ENCODE measurements around the gene WFDC1. TPM values are rescaled to one million over a fixed set of nuclear protein-coding genes. Genes with fewer than 3 reads are reported as not detected.

WFDC1 gene
- total RNA-seq, 1 experiment from 2014 or later, result 0.05 TPM

GRCh38 chr16:84351630-84352029 lies 57.0 kb downstream of the WFDC1 start:
- DNase-seq (ENCODE audit: low read depth), result no peak

- no peak for DNase-seq (ENCODE audit: low read depth)
Measured at GRCh38 chr16:84354306-84354705, 59.6 kb downstream of the WFDC1 start.

GRCh38 chr16:84355149-84355548 lies 60.5 kb downstream of the WFDC1 start:
- DNase-seq (ENCODE audit: low read depth), result no peak

- DNase-seq (ENCODE audit: low read depth), result no peak
Measured at GRCh38 chr16:84356176-84356575, 61.5 kb downstream of the WFDC1 start.

- peak; percentile 88 for DNase-seq (ENCODE audit: low read depth)
Measured at GRCh38 chr16:84356591-84357116, 62.0 kb downstream of the WFDC1 start.

- DNase-seq (ENCODE audit: low read depth), result peak; percentile 88
Measured at GRCh38 chr16:84357191-84357651, 62.5 kb downstream of the WFDC1 start.

GRCh38 chr16:84358601-84359295 lies 64.1 kb downstream of the WFDC1 start:
- no peak for DNase-seq (ENCODE audit: low read depth)

- no peak for DNase-seq (ENCODE audit: low read depth)
Measured at GRCh38 chr16:84359326-84359725, 64.6 kb downstream of the WFDC1 start.

GRCh38 chr16:84360170-84360569 lies 65.5 kb downstream of the WFDC1 start:
- DNase-seq (ENCODE audit: low read depth), result peak; percentile 79

- no peak for DNase-seq (ENCODE audit: low read depth)
Measured at GRCh38 chr16:84360748-84361147, 66.1 kb downstream of the WFDC1 start.

- no peak for DNase-seq (ENCODE audit: low read depth)
Measured at GRCh38 chr16:84361546-84361945, 66.9 kb downstream of the WFDC1 start.

- no peak for DNase-seq (ENCODE audit: low read depth)
Measured at GRCh38 chr16:84362471-84362941, 67.8 kb downstream of the WFDC1 start.

- no peak for DNase-seq (ENCODE audit: low read depth)
Measured at GRCh38 chr16:84366208-84366607, 71.5 kb downstream of the WFDC1 start.

- DNase-seq (ENCODE audit: low read depth), result no peak
Measured at GRCh38 chr16:84367297-84367680, 72.6 kb downstream of the WFDC1 start.

GRCh38 chr16:84367750-84368307 lies 73.2 kb downstream of the WFDC1 start:
- no peak for DNase-seq (ENCODE audit: low read depth)

- no peak for DNase-seq (ENCODE audit: low read depth)
Measured at GRCh38 chr16:84368308-84368996, 73.8 kb downstream of the WFDC1 start, which contains the start of gene ATP2C2. ATP2C2 (plus strand) TSS chr16:84368538; CDS start chr16:84368616, 78 bp downstream.

- no peak for DNase-seq (ENCODE audit: low read depth)
Measured at GRCh38 chr16:84369105-84369504, 74.4 kb downstream of the WFDC1 start.

- no peak for DNase-seq (ENCODE audit: low read depth)
Measured at GRCh38 chr16:84369938-84370627, 75.4 kb downstream of the WFDC1 start.

- DNase-seq (ENCODE audit: low read depth), result no peak
Measured at GRCh38 chr16:84370723-84371552, 76.3 kb downstream of the WFDC1 start.

GRCh38 chr16:84371553-84371865 lies 76.8 kb downstream of the WFDC1 start:
- no peak for DNase-seq (ENCODE audit: low read depth)

- DNase-seq (ENCODE audit: low read depth), result peak; percentile 55
Measured at GRCh38 chr16:84373907-84374489, 79.3 kb downstream of the WFDC1 start.

Measured in M059J (cell line).